ENCODE measurements around the gene NR5A1. TPM values are rescaled to one million over a fixed set of nuclear protein-coding genes. Genes with fewer than 3 reads are reported as not detected.

The NR5A1 gene
- total RNA-seq, 1 donor from 2014 or later, result 1.0 TPM

DNA sequence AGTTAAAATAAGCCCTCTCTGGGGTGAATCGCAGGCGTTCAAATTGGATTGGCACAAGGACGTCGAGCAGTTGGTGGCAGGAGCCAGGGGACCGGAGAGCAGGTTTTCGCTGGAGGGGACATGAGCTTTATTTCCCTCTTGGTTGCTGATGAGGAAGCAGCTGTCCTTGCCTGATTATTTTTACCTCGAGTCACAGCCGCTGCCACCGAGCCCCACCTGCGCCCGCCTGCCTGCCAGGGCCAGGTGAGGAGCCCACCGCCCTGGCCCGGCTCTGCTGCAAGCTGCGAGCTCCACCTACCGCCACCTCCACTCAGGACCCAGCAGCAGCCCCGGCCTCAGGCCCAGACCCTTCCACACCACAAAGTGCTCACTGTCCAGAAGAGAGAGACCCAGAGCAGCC is 65.9 kb downstream of the NR5A1 start:
- DNase-seq (ENCODE audit: low spot score), result no peak
- H3K27ac Mint-ChIP-seq, result no peak overlapping the region
- Histone ChIP-seq H3K27me3 (no peaks in the 10 kb centered on the region), H2AFZ (replicated peaks) (no peak overlapping the region), H4K20me1 (ENCODE audit: low read depth) (no peaks in the 10 kb centered on the region), H3K79me2 (ENCODE audit: low read depth) (no peaks in the 10 kb centered on the region), H3K4me3 (no peak overlapping the region), H3K36me3 (no peaks in the 10 kb centered on the region), H3K9me3 (ENCODE audit: low read depth) (no peaks in the 10 kb centered on the region), H3K9ac (no peak overlapping the region), H3K4me2 (no peak overlapping the region), H3F3A (ENCODE audit: low read depth) (peaks cover 8% of the 10 kb centered on the region), H3K4me1 (no peaks in the 10 kb centered on the region), H3K27ac (no peak overlapping the region)
- TF ChIP-seq EZH2phosphoT487 (IDR thresholded peaks at IDR 0.05), result no peak
- TF ChIP-seq EZH2 (IDR thresholded peaks at IDR 0.05), result no peak
- TF ChIP-seq, protein P1, sequence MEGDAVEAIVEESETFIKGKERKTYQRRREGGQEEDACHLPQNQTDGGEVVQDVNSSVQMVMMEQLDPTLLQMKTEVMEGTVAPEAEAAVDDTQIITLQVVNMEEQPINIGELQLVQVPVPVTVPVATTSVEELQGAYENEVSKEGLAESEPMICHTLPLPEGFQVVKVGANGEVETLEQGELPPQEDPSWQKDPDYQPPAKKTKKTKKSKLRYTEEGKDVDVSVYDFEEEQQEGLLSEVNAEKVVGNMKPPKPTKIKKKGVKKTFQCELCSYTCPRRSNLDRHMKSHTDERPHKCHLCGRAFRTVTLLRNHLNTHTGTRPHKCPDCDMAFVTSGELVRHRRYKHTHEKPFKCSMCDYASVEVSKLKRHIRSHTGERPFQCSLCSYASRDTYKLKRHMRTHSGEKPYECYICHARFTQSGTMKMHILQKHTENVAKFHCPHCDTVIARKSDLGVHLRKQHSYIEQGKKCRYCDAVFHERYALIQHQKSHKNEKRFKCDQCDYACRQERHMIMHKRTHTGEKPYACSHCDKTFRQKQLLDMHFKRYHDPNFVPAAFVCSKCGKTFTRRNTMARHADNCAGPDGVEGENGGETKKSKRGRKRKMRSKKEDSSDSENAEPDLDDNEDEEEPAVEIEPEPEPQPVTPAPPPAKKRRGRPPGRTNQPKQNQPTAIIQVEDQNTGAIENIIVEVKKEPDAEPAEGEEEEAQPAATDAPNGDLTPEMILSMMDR (IDR thresholded peaks at IDR 0.05), result no peak
- H3K9me3 Mint-ChIP-seq, result no peaks in the 10 kb centered on the region
- peaks cover 19% of the 10 kb centered on the region for H3K27me3 Mint-ChIP-seq (ENCODE audit: insufficient read depth, low read depth)
- H3K36me3 Mint-ChIP-seq, result no peaks in the 10 kb centered on the region
- no peak overlapping the region for H3K4me3 Mint-ChIP-seq
- no peaks in the 10 kb centered on the region for H3K4me1 Mint-ChIP-seq

DNA sequence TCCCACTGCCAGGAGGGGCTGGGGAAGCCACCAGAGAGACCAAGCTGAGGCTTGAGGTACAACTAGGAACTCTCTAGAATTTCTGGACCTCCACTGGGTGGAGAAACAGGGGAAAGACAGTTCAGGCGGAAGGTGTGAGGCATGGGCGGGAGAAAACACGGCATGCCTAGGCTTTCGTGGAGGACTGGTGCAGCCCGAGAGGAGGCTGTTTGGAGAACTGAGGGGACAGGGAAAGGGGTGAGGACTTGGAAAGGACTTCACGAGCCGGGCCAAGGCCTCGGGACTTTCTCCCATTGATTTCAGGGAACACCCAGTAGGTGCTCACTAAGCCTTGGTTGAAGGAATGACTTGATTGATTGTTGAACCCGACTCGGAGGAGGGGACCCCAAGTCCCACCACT is 66.4 kb downstream of the NR5A1 start:
- Histone ChIP-seq H3F3A (ENCODE audit: low read depth) (peaks cover 8% of the 10 kb centered on the region), H3K9me3 (ENCODE audit: low read depth) (no peaks in the 10 kb centered on the region), H3K4me1 (no peaks in the 10 kb centered on the region), H3K4me2 (no peak overlapping the region), H3K4me3 (no peak overlapping the region), H3K36me3 (no peaks in the 10 kb centered on the region), H2AFZ (replicated peaks) (no peak overlapping the region), H3K27me3 (no peaks in the 10 kb centered on the region), H3K79me2 (ENCODE audit: low read depth) (no peaks in the 10 kb centered on the region), H3K9ac (no peak overlapping the region), H3K27ac (no peak overlapping the region), H4K20me1 (ENCODE audit: low read depth) (no peaks in the 10 kb centered on the region)
- Mint-ChIP-seq H3K36me3 (no peaks in the 10 kb centered on the region), H3K9me3 (no peaks in the 10 kb centered on the region), H3K4me3 (no peak overlapping the region), H3K4me1 (no peaks in the 10 kb centered on the region), H3K27ac (no peak overlapping the region), H3K27me3 (ENCODE audit: insufficient read depth, low read depth) (peaks cover 19% of the 10 kb centered on the region)
- DNase-seq (ENCODE audit: low spot score), result no peak
- TF ChIP-seq EZH2phosphoT487 (IDR thresholded peaks at IDR 0.05) (no peak), EZH2 (IDR thresholded peaks at IDR 0.05) (no peak)
- TF ChIP-seq, protein P1 (IDR thresholded peaks at IDR 0.05), result no peak

DNA sequence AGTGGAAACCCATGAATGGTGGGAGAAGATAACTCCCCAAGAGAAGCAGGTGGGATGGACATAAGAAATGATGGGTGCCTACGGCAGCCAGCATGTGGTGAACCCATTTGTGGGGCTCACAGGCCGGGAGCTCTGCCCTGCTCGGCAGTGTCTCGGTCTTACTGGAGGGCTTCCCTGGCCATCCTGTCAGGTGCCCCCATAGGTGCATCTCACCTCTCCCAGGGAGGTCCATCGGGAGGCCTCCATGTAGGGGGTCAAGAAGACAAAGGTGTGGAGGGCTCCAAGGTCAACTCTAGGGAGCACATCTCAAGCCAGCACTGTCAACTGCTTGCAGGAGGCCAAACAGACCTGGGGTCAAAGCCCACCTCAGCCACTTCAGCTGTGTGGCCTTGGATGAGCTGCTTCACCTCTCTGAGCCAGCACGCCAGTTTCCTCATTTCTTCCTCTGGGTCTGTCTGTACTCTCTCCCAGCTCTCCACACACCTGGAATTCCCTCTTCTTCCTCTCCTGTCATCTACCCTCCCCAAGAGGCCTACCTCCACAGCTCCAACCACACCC is 67.4 kb downstream of the NR5A1 start:
- Histone ChIP-seq H3K4me3 (no peak overlapping the region), H4K20me1 (ENCODE audit: low read depth) (no peaks in the 10 kb centered on the region), H3K9me3 (ENCODE audit: low read depth) (no peaks in the 10 kb centered on the region), H3K27ac (no peak overlapping the region), H3K4me1 (no peaks in the 10 kb centered on the region), H3K9ac (no peak overlapping the region), H2AFZ (replicated peaks) (no peak overlapping the region), H3K79me2 (ENCODE audit: low read depth) (no peaks in the 10 kb centered on the region), H3K4me2 (no peak overlapping the region), H3K27me3 (no peaks in the 10 kb centered on the region), H3K36me3 (no peaks in the 10 kb centered on the region), H3F3A (ENCODE audit: low read depth) (no peaks in the 10 kb centered on the region)
- no peaks in the 10 kb centered on the region for H3K4me1 Mint-ChIP-seq
- no peaks in the 10 kb centered on the region for H3K9me3 Mint-ChIP-seq
- no peak for DNase-seq (ENCODE audit: low spot score)
- peaks cover 20% of the 10 kb centered on the region for H3K27me3 Mint-ChIP-seq (ENCODE audit: insufficient read depth, low read depth)
- H3K4me3 Mint-ChIP-seq, result no peak overlapping the region
- H3K36me3 Mint-ChIP-seq, result no peaks in the 10 kb centered on the region
- TF ChIP-seq, protein P1 (IDR thresholded peaks at IDR 0.05), result no peak
- TF ChIP-seq EZH2 (IDR thresholded peaks at IDR 0.05) (no peak), EZH2phosphoT487 (IDR thresholded peaks at IDR 0.05) (no peak)
- H3K27ac Mint-ChIP-seq, result no peak overlapping the region
